HepG2 (cell line): ENCODE measurements around the gene BBIP1. TPM values are rescaled to one million over a fixed set of nuclear protein-coding genes. Genes with fewer than 3 reads are reported as not detected.

ENCODE experiments used
- ARHGAP35 ChIP-seq: sonication (generic); formaldehyde crosslinking; IDR thresholded peaks from 2 replicates; pipeline ENCODE4 v1.9.0; 2022; ENCODE audit warnings: mild to moderate bottlenecking, inconsistent platforms, moderate library complexity, missing genetic modification reagents, borderline replicate concordance
- CCAR2 ChIP-seq: fragments of 200-400 bp; formaldehyde crosslinking; optimal IDR thresholded peaks from 2 replicates; pipeline ENCODE3; 2018; ENCODE audit warnings: low read depth, mild to moderate bottlenecking, low read length, moderate library complexity
- FIP1L1 ChIP-seq: fragments of 200-400 bp; formaldehyde crosslinking; IDR thresholded peaks from 2 replicates; pipeline ENCODE4 v1.6.1; 2018; ENCODE audit warnings: low read depth, mild to moderate bottlenecking, low read length, moderate library complexity, borderline replicate concordance; ENCODE audit not compliant: insufficient read depth
- GABPB1 ChIP-seq: IDR thresholded peaks from 2 replicates; pipeline ENCODE4 v1.6.1; 2016; ENCODE audit warnings: mild to moderate bottlenecking, missing genetic modification reagents, moderate library complexity, missing compliant biosample characterization
- HIC2 ChIP-seq: sonication (generic); formaldehyde crosslinking; IDR thresholded peaks from 2 replicates; pipeline ENCODE4 v1.9.0; 2022; ENCODE audit warnings: low read depth, missing genetic modification reagents
- KLF12 ChIP-seq: sonication (generic); formaldehyde crosslinking; IDR thresholded peaks from 2 replicates; pipeline ENCODE4 v1.4.0; 2020; ENCODE audit warnings: missing genetic modification reagents, borderline replicate concordance
- NCOA2 ChIP-seq: sonication (generic); formaldehyde crosslinking; IDR thresholded peaks from 2 replicates; pipeline ENCODE4 v1.8.0; 2022; ENCODE audit warnings: inconsistent platforms
- RBM22 ChIP-seq: fragments of 200-400 bp; formaldehyde crosslinking; optimal IDR thresholded peaks from 2 replicates; pipeline ENCODE3; 2017; ENCODE audit warnings: mild to moderate bottlenecking, low read length, moderate library complexity
- SAP130 ChIP-seq: IDR thresholded peaks from 2 replicates; pipeline ENCODE4 v1.6.1; 2016; ENCODE audit warnings: low read depth
- ZBTB2 ChIP-seq: sonication (generic); formaldehyde crosslinking; IDR thresholded peaks from 2 replicates; pipeline ENCODE4 v1.8.0; 2022; ENCODE audit warnings: low read depth, missing genetic modification reagents
- ZBTB20 ChIP-seq: sonication (generic); formaldehyde crosslinking; IDR thresholded peaks from 2 replicates; pipeline ENCODE4 v1.8.1; 2023; ENCODE audit warnings: missing genetic modification reagents, low read depth, mild to moderate bottlenecking, borderline replicate concordance
- ZHX2 ChIP-seq, 2 experiments: sonication (generic) in 1 of 2; formaldehyde crosslinking in 1 of 2; IDR thresholded peaks; 2 replicates each; pipeline versions ENCODE4 v1.6.1 to v1.9.0; 2014 to 2022; ENCODE audit warnings: antibody characterized with exemption in 1 of 2, borderline replicate concordance in 1 of 2, inconsistent platforms in 1 of 2, low read depth in 1 of 2, missing genetic modification reagents in 1 of 2
- ZNF326 ChIP-seq: sonication (generic); formaldehyde crosslinking; IDR thresholded peaks from 2 replicates; pipeline ENCODE4 v1.4.0; 2020; ENCODE audit warnings: missing genetic modification reagents, borderline replicate concordance
- ZNF577 ChIP-seq: sonication (generic); formaldehyde crosslinking; IDR thresholded peaks from 2 replicates; pipeline ENCODE4 v1.4.0; 2020; ENCODE audit warnings: mild to moderate bottlenecking, low read depth, missing genetic modification reagents, borderline replicate concordance
- ZNF746 ChIP-seq: sonication (generic); formaldehyde crosslinking; IDR thresholded peaks from 2 replicates; pipeline ENCODE4 v1.8.0; 2022; ENCODE audit warnings: mild to moderate bottlenecking, missing genetic modification reagents
- ZNF770 ChIP-seq: sonication (generic); formaldehyde crosslinking; IDR thresholded peaks from 2 replicates; pipeline ENCODE4 v1.5.0; 2020; ENCODE audit warnings: mild to moderate bottlenecking, missing genetic modification reagents
- polyA plus RNA-seq, 8 experiments: library from polyadenylated mRNA; depleted of rRNA in 3 of 8; stranded (reverse) in 7 of 8; unstranded in 1 of 8; fragments of >200 nt; fragmentation: Illumina TruSeq in 4 of 8; extraction: Trizol in 4 of 8; gene quantifications; 2 replicates each; pipeline versions ENCODE4 v1.2.1 to v1.2.3, GENCODE V29; 2011 to 2016; ENCODE audit warnings: low read depth in 4 of 8, missing spikeins in 1 of 8, mixed read lengths in 1 of 8; ENCODE audit not compliant: insufficient read depth in 1 of 8
- total RNA-seq, 5 experiments: library from RNA; depleted of rRNA; stranded (reverse); fragments of >200 nt; fragmentation: Illumina TruSeq; extraction: Trizol; gene quantifications; 2 replicates each; pipeline ENCODE4 v1.2.3, GENCODE V29; 2016; ENCODE audit warnings: low read depth in 1 of 5

Gene BBIP1
- total and polyA plus RNA-seq, 2 of the 13 experiments (the other 11 are each of a cell fraction or from before 2014, with no cell fraction given): 18.3 to 24.1 TPM

GRCh38 chr10:110871298-110872084, 47.5 kb downstream of the BBIP1 start, which contains the start of gene PDCD4 (continued):
- TF ChIP-seq ZHX2 (IDR thresholded peaks at IDR 0.05; ENCODE audit: low read depth): no peak
- no peak for TF ChIP-seq ZHX2 (CRISPR knock-in tag; IDR thresholded peaks at IDR 0.05; ENCODE audit: borderline replicate concordance)
- TF ChIP-seq ZNF770 (CRISPR knock-in tag): 0 out of 2 replicates have a peak, but pooled peaks have one; percentile 24
- TF ChIP-seq ZNF326 (CRISPR knock-in tag): no peak
- 0 out of 2 replicates have a peak, but pooled peaks have one; percentile 23 for TF ChIP-seq ZNF746 (CRISPR knock-in tag)
- no peak for TF ChIP-seq HIC2 (CRISPR knock-in tag)
- 0 out of 2 replicates have a peak, but pooled peaks have one; percentile 20 for TF ChIP-seq ZBTB20 (CRISPR knock-in tag)
- no peak for TF ChIP-seq FIP1L1
- TF ChIP-seq NCOA2 (CRISPR knock-in tag): no peak
- no peak for TF ChIP-seq ZNF577 (CRISPR knock-in tag)
- TF ChIP-seq ZBTB2 (CRISPR knock-in tag): peak; percentile 45; the same call in 1 of the 2 replicates
- TF ChIP-seq SAP130 (CRISPR knock-in tag): peak; percentile 48
- peak; percentile 13; the same call in 1 of the 2 replicates for TF ChIP-seq KLF12 (CRISPR knock-in tag)
- TF ChIP-seq GABPB1 (CRISPR knock-in tag): no peak
- no peak for TF ChIP-seq RBM22
- TF ChIP-seq CCAR2: no peak
- TF ChIP-seq ARHGAP35: no peak
